GM12864 (cell line): ENCODE results near the gene PPP2R5C.

Experiments used
- DNase-seq: peaks from one replicate; pipeline ENCODE4 v3.0.0-alpha.2; 2011; ENCODE audit warnings: low read depth
- H3K4me3 ChIP-seq: 2 replicates; pipeline ENCODE4 v1.5.1; 2011; ENCODE audit warnings: mild to moderate bottlenecking, low read depth, low read length, control low read depth
- TF ChIP-seq, protein P1 (sequence below): IDR thresholded peaks from 2 replicates; pipeline ENCODE4 v1.5.1; 2011; ENCODE audit warnings: low read depth, mild to moderate bottlenecking, moderate library complexity, low read length, control low read depth, inconsistent platforms; ENCODE audit errors: missing control alignments

The PPP2R5C gene

GRCh38 chr14:101812071-101812470, 50.6 kb downstream of the PPP2R5C start:
- H3K4me3 ChIP-seq = peak overlapping the region; percentile 7; the same call in 1 of the 2 replicates
- TF ChIP-seq, protein P1, sequence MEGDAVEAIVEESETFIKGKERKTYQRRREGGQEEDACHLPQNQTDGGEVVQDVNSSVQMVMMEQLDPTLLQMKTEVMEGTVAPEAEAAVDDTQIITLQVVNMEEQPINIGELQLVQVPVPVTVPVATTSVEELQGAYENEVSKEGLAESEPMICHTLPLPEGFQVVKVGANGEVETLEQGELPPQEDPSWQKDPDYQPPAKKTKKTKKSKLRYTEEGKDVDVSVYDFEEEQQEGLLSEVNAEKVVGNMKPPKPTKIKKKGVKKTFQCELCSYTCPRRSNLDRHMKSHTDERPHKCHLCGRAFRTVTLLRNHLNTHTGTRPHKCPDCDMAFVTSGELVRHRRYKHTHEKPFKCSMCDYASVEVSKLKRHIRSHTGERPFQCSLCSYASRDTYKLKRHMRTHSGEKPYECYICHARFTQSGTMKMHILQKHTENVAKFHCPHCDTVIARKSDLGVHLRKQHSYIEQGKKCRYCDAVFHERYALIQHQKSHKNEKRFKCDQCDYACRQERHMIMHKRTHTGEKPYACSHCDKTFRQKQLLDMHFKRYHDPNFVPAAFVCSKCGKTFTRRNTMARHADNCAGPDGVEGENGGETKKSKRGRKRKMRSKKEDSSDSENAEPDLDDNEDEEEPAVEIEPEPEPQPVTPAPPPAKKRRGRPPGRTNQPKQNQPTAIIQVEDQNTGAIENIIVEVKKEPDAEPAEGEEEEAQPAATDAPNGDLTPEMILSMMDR = no peak
- no peak for DNase-seq

GRCh38 chr14:101813171-101813759, 51.8 kb downstream of the PPP2R5C start:
- TF ChIP-seq, protein P1 = no peak
- DNase-seq = no peak
- no peak overlapping the region; the same call in 1 of the 2 replicates for H3K4me3 ChIP-seq

DNA sequence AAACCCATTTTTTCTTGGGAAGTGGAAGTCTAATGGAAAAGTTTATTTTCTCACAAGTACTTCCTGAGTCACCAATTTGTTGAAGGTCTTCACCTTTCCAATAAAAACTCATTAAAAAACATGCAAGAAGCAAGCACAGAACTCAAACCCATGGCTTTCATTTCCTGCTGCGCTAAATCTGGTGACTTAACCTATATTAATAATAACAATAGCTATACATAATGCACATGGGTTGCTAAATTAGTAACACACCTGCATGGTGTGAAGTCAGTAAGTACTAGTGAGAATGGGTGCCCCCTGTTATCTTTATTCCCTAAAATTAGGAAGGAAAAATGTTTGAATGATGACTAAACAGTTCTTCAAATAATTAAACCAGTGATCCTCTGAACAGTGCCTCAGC, 52.3 kb downstream of the PPP2R5C start:
- TF ChIP-seq, protein P1 = no peak
- DNase-seq = no peak
- no peak overlapping the region for H3K4me3 ChIP-seq

- DNase-seq = no peak
- TF ChIP-seq, protein P1 = no peak
- H3K4me3 ChIP-seq = no peak overlapping the region
These were observed 53.4 kb downstream of the PPP2R5C start for GRCh38 chr14:101814934-101815333.

DNA sequence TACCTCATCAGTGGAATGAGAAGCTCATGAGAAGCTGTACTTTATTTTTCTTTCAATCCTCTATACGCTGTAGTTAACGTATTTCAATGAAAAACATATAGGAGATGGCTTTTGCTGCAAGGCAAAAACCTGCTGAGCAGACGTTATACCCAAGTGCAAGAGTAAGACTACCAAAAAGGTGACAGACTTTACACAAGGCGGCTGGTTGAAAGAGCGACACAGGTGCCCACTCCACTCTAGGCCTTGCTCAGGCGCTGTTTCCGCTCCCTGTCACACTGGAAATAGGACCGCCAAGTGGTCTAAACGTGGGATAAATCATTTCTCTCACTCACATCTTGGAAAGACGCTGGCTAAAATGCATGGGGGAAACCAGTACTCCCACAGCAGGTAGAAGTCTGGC, 54.5 kb downstream of the PPP2R5C start:
- no peak overlapping the region for H3K4me3 ChIP-seq
- TF ChIP-seq, protein P1 = no peak
- no peak for DNase-seq

- H3K4me3 ChIP-seq = no peak overlapping the region
- TF ChIP-seq, protein P1 = no peak
- no peak for DNase-seq
These were observed 56.0 kb downstream of the PPP2R5C start for GRCh38 chr14:101817501-101818001.
